ENCODE results near the gene SUSD3. TPM values are rescaled to one million over a fixed set of nuclear protein-coding genes. Genes with fewer than 3 reads are reported as not detected.

SUSD3 gene
- polyA plus RNA-seq, 3 donors: 10.5 to 24.6 (median 15.7) TPM

DNA sequence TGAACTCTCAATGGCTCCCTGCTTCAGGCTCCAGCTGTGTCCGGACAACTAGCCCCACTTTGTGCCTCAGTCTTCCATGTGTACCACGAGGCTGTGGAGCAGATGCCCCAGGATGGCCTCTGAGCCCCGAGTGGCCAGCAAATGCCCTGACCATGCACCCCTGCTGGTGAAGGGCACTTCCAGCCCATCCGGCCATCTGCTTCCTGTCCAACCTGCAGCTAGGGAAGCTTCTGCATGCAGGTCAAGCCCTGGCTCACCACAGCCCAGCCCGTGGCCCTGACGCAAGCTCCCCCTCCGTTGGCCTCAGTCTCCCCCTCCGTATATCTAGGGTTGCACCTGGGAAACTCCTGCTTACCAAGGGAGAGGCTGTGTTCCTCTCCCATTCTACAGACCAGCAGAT lies 70.8 kb downstream of the SUSD3 start:
- Histone ChIP-seq H3K27me3 (ENCODE audit: control insufficient read depth in 2 of 2, insufficient read depth in 2 of 2, low read length in 2 of 2) (no peaks in the 10 kb centered on the region), H4K20me1 (ENCODE audit: insufficient read depth, low read length) (peaks cover 95% of the 10 kb centered on the region), H3K9ac (ENCODE audit: insufficient read depth, low read length, poor library complexity, severe bottlenecking) (no peak overlapping the region), H3K4me3 (replicated peaks in 1 of 3; ENCODE audit: low read depth in 2 of 3, low read length in 3 of 3) (peak overlapping the region in 1 of 3 experiments; percentile 83), H2AFZ (ENCODE audit: insufficient read depth, low read depth, low read length, poor library complexity, severe bottlenecking) (no peak overlapping the region), H3K27ac (ENCODE audit: low read depth in 1 of 2, low read length in 2 of 2) (peak overlapping the region; percentile 30 to 59), H3K9me3 (replicated peaks in 1 of 2; ENCODE audit: control insufficient read depth in 1 of 2, insufficient read depth in 1 of 2, low read length in 2 of 2) (no peaks in the 10 kb centered on the region), H3K36me3 (replicated peaks in 1 of 2; ENCODE audit: control insufficient read depth in 1 of 2, insufficient read depth in 2 of 2, low read length in 2 of 2) (peaks cover 36 to 49% of the 10 kb centered on the region in 2 donors), H3K4me1 (ENCODE audit: control insufficient read depth in 1 of 2, insufficient read depth in 2 of 2, low read length in 2 of 2) (peaks cover 75 to 77% of the 10 kb centered on the region in 2 donors), H3K79me2 (ENCODE audit: insufficient read depth, low read length) (peaks cover 94% of the 10 kb centered on the region), H3K4me2 (replicated peaks; ENCODE audit: extremely low read depth, low read length, poor library complexity, severe bottlenecking) (peak overlapping the region; percentile 92)
- WGBS (ENCODE audit: insufficient coverage): 32% methylated on average over 8 of the region's 8 CpGs
- intact Hi-C loops (cut with micrococcal nuclease): no loop called here
- Mint-ChIP-seq H3K36me3 (peaks cover 60 to 81% of the 10 kb centered on the region in 2 donors), H3K27me3 (ENCODE audit: low read depth in 3 of 3) (peaks cover 0 to 4% (median 0%) of the 10 kb centered on the region in 3 donors), H3K4me1 (peaks cover 76% of the 10 kb centered on the region), H3K27ac (peak overlapping the region in 5 of 7 donors; percentile 46 to 90 (median 70)), H3K9me3 (no peaks in the 10 kb centered on the region), H3K4me3 (peak overlapping the region; percentile 53 to 92)
- TF ChIP-seq, protein P1, sequence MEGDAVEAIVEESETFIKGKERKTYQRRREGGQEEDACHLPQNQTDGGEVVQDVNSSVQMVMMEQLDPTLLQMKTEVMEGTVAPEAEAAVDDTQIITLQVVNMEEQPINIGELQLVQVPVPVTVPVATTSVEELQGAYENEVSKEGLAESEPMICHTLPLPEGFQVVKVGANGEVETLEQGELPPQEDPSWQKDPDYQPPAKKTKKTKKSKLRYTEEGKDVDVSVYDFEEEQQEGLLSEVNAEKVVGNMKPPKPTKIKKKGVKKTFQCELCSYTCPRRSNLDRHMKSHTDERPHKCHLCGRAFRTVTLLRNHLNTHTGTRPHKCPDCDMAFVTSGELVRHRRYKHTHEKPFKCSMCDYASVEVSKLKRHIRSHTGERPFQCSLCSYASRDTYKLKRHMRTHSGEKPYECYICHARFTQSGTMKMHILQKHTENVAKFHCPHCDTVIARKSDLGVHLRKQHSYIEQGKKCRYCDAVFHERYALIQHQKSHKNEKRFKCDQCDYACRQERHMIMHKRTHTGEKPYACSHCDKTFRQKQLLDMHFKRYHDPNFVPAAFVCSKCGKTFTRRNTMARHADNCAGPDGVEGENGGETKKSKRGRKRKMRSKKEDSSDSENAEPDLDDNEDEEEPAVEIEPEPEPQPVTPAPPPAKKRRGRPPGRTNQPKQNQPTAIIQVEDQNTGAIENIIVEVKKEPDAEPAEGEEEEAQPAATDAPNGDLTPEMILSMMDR (IDR thresholded peaks at IDR 0.05): no peak
- peak in 1 of 3 donors; percentile 63 for DNase-seq

DNA sequence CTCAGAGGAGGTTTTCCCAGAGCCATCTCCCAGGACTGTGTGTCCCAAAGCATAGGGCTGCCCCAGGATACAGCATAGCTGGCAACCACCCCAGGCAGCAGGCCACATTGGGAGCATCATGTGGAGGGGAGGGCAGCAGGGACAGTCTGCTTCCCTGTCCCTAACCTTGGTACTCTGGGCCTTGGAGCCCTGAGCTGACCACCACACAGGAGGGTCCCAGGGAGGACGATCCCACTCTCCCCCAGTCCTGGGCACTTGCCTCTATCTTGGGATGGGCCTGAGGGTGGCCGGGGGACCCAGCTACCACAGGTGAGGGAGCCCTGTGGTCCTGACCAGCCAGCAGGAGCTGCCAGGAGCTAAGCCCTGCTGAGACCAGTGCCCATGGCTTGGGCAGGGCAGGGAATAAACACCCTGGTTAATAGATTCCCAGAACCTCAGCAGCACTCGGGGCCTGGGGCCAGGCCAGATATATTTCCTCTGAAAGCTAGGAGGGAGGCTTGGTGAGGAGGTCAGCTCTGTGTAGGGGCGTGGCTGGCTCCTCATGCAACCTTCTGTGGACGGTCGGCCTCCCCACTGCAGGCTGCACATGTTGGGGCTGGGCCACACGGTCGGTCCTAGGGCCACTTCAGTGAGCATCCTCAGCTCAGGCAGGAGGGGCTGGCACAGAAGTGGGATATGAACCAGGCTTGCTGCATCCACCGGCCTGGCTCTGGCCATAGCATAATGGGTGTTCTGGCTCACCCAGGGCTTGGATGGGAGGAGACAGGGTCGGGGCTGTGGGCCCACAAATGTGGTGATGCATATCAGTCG lies 71.4 kb downstream of the SUSD3 start:
- Histone ChIP-seq H3K4me1 (ENCODE audit: control insufficient read depth in 1 of 2, insufficient read depth in 2 of 2, low read length in 2 of 2) (peaks cover 79 to 83% of the 10 kb centered on the region in 2 donors), H3K4me3 (replicated peaks in 1 of 3; ENCODE audit: low read depth in 2 of 3, low read length in 3 of 3) (peak overlapping the region in 1 of 3 experiments; percentile 83), H3K9ac (ENCODE audit: insufficient read depth, low read length, poor library complexity, severe bottlenecking) (no peak overlapping the region), H3K4me2 (replicated peaks; ENCODE audit: extremely low read depth, low read length, poor library complexity, severe bottlenecking) (peak overlapping the region; percentile 92), H4K20me1 (ENCODE audit: insufficient read depth, low read length) (peaks cover 90% of the 10 kb centered on the region), H3K9me3 (replicated peaks in 1 of 2; ENCODE audit: control insufficient read depth in 1 of 2, insufficient read depth in 1 of 2, low read length in 2 of 2) (no peaks in the 10 kb centered on the region), H3K79me2 (ENCODE audit: insufficient read depth, low read length) (peaks cover 91% of the 10 kb centered on the region), H3K27ac (ENCODE audit: low read depth in 1 of 2, low read length in 2 of 2) (peak overlapping the region; percentile 30 to 59), H3K27me3 (ENCODE audit: control insufficient read depth in 2 of 2, insufficient read depth in 2 of 2, low read length in 2 of 2) (no peaks in the 10 kb centered on the region), H2AFZ (ENCODE audit: insufficient read depth, low read depth, low read length, poor library complexity, severe bottlenecking) (no peak overlapping the region), H3K36me3 (replicated peaks in 1 of 2; ENCODE audit: control insufficient read depth in 1 of 2, insufficient read depth in 2 of 2, low read length in 2 of 2) (peaks cover 31 to 43% of the 10 kb centered on the region in 2 donors)
- peaks cover 0 to 1% (median 0%) of the 10 kb centered on the region in 7 donors for H3K9me3 Mint-ChIP-seq
- WGBS (ENCODE audit: insufficient coverage): 89% methylated on average over 8 of the region's 11 CpGs
- no peak for DNase-seq
- peaks cover 80% of the 10 kb centered on the region for H3K4me1 Mint-ChIP-seq
- peaks cover 54 to 75% of the 10 kb centered on the region in 2 donors for H3K36me3 Mint-ChIP-seq
- intact Hi-C loops (cut with micrococcal nuclease): loop anchor here in 1 of 2 donors (5.0 to 10.0 kb wide), 2 partner anchors 33 to 435 kb away; partner anchors contain the start of gene CARD19
- TF ChIP-seq, protein P1 (IDR thresholded peaks at IDR 0.05): no peak
- peaks cover 0 to 7% (median 0%) of the 10 kb centered on the region in 3 donors for H3K27me3 Mint-ChIP-seq (ENCODE audit: low read depth in 3 of 3)
- H3K27ac Mint-ChIP-seq: peak overlapping the region in 5 of 7 donors; percentile 65 to 96 (median 73)
- peak overlapping the region; percentile 92 to 94 for H3K4me3 Mint-ChIP-seq
